ENCODE data around the gene CCL28. TPM values are rescaled to one million over a fixed set of nuclear protein-coding genes. Genes with fewer than 3 reads are reported as not detected.

CCL28 gene
- total RNA-seq, 1 donor: 8.9 TPM

GRCh38 chr5:43358726-43359125 is 53.5 kb downstream of the CCL28 start:
- no peak for DNase-seq (ENCODE audit: low read depth in 2 of 3, low spot score in 2 of 3)

GRCh38 chr5:43358301-43358700 is 53.9 kb downstream of the CCL28 start:
- no peak for DNase-seq (ENCODE audit: low read depth in 2 of 3, low spot score in 2 of 3)

- no peak for DNase-seq (ENCODE audit: low read depth in 2 of 3, low spot score in 2 of 3)
Measured at GRCh38 chr5:43357878-43358281, 54.3 kb downstream of the CCL28 start.

- DNase-seq (ENCODE audit: low read depth in 2 of 3, low spot score in 2 of 3): no peak
Measured at GRCh38 chr5:43357067-43357466, 55.1 kb downstream of the CCL28 start.

- no peak for DNase-seq (ENCODE audit: low read depth in 2 of 3, low spot score in 2 of 3)
Measured at GRCh38 chr5:43354774-43355173, 57.4 kb downstream of the CCL28 start.

- no peak for DNase-seq (ENCODE audit: low read depth in 2 of 3, low spot score in 2 of 3)
Measured at GRCh38 chr5:43353668-43354067, 58.5 kb downstream of the CCL28 start.

- no peak for DNase-seq (ENCODE audit: low read depth in 2 of 3, low spot score in 2 of 3)
Measured at GRCh38 chr5:43352915-43353314, 59.3 kb downstream of the CCL28 start.

- no peak for DNase-seq (ENCODE audit: low read depth in 2 of 3, low spot score in 2 of 3)
Measured at GRCh38 chr5:43352131-43352530, 60.1 kb downstream of the CCL28 start.

- DNase-seq (ENCODE audit: low read depth in 2 of 3, low spot score in 2 of 3): no peak
Measured at GRCh38 chr5:43348861-43349363, 63.3 kb downstream of the CCL28 start.

- DNase-seq (ENCODE audit: low read depth in 2 of 3, low spot score in 2 of 3): no peak
Measured at GRCh38 chr5:43348207-43348606, 64.0 kb downstream of the CCL28 start.

GRCh38 chr5:43338862-43339261 is 73.3 kb downstream of the CCL28 start:
- DNase-seq (ENCODE audit: low read depth in 2 of 3, low spot score in 2 of 3): no peak

GRCh38 chr5:43336159-43336558 is 76.0 kb downstream of the CCL28 start:
- DNase-seq (ENCODE audit: low read depth in 2 of 3, low spot score in 2 of 3): no peak

GRCh38 chr5:43335681-43336080 is 76.5 kb downstream of the CCL28 start:
- no peak for DNase-seq (ENCODE audit: low read depth in 2 of 3, low spot score in 2 of 3)

GRCh38 chr5:43332401-43332800 is 79.8 kb downstream of the CCL28 start:
- DNase-seq (ENCODE audit: low read depth in 2 of 3, low spot score in 2 of 3): no peak

Other genes starting within 250 kb of the CCL28 start
- gene NIM1K, start 220.2 kb downstream of the CCL28 start, total RNA-seq: 0.27 TPM
- 25.3 TPM for gene HMGCS1, start 99.0 kb downstream of the CCL28 start, total RNA-seq
- 4.3 TPM for gene TMEM267, start 71.5 kb upstream of the CCL28 start, total RNA-seq
- gene C5orf34, start 102.8 kb upstream of the CCL28 start, total RNA-seq: 1.6 TPM
- 40.4 TPM for gene PAIP1, start 144.7 kb upstream of the CCL28 start, total RNA-seq
- 69.7 TPM for gene NNT, start 190.8 kb upstream of the CCL28 start, total RNA-seq